OCI-LY3 (cell line): ENCODE measurements around the gene G3BP1.

Source experiments
- EZH2phosphoT487 ChIP-seq: fragments of 200-600 bp; shearing (Covaris generic); IDR thresholded peaks from 2 replicates; pipeline ENCODE4 v1.6.1; 2018; ENCODE audit warnings: antibody characterized with exemption, mixed run types, low read depth
- TF ChIP-seq, protein P1 (sequence below): fragments of 200-600, 300-600 bp; sonication (generic); IDR thresholded peaks from 2 replicates; pipeline ENCODE4 v1.5.1; 2014; ENCODE audit warnings: antibody characterized with exemption, low read length, low read depth

DNA sequence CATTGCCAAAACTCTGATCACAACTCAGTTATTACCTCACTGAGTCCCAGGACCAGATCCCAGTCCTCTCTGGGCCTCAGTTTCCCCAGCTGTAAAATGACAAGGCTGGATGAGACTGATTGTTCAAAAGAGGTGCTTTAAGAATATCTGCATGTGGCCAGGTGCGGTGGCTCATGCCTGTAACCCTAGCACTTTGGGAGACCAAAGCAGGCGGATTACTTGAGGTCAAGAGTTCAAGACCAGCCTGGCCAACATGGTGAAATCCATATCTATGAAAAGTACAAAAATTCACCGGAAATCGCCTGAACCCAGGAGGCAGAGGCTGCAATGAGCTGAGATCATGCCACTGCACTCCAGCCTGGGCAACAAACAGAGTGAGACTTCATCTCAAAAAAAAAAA is 21.6 kb upstream of the G3BP1 start:
- TF ChIP-seq, protein P1, sequence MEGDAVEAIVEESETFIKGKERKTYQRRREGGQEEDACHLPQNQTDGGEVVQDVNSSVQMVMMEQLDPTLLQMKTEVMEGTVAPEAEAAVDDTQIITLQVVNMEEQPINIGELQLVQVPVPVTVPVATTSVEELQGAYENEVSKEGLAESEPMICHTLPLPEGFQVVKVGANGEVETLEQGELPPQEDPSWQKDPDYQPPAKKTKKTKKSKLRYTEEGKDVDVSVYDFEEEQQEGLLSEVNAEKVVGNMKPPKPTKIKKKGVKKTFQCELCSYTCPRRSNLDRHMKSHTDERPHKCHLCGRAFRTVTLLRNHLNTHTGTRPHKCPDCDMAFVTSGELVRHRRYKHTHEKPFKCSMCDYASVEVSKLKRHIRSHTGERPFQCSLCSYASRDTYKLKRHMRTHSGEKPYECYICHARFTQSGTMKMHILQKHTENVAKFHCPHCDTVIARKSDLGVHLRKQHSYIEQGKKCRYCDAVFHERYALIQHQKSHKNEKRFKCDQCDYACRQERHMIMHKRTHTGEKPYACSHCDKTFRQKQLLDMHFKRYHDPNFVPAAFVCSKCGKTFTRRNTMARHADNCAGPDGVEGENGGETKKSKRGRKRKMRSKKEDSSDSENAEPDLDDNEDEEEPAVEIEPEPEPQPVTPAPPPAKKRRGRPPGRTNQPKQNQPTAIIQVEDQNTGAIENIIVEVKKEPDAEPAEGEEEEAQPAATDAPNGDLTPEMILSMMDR: no peak
- TF ChIP-seq EZH2phosphoT487: no peak
